CD8-positive, alpha-beta memory T cell (primary cell): ENCODE data around the gene PGS1. TPM values are rescaled to one million over a fixed set of nuclear protein-coding genes. Genes with fewer than 3 reads are reported as not detected.

Experiments used
- CTCF ChIA-PET: fragments of 350-600 bp; sonication (Branson Sonifier 250); formaldehyde crosslinking; loops from one replicate; lab custom pipeline; 2021; ENCODE audit warnings: antibody characterized with exemption; lab: Charles Lee
- POLR2A ChIA-PET: fragments of 350-600 bp; sonication (Branson Sonifier 250); formaldehyde crosslinking; loops from one replicate; lab custom pipeline; 2021; ENCODE audit warnings: antibody characterized with exemption; lab: Charles Lee
- DNase-seq, 5 donors: peaks; one replicate each; pipeline versions ENCODE4 v3.0.0 to v3.0.0-alpha.2; 2020 to 2022; ENCODE audit warnings: mixed read lengths in 1 of 5
- H3K27ac ChIP-seq: one replicate; pipeline ENCODE4 v1.7.0; 2013; ENCODE audit warnings: low read depth, mild to moderate bottlenecking, low read length, moderate library complexity
- H3K27me3 ChIP-seq: 2 replicates; pipeline ENCODE4 v1.7.0; 2013; ENCODE audit warnings: low read length, mild to moderate bottlenecking; ENCODE audit not compliant: insufficient read depth, poor library complexity, severe bottlenecking
- H3K36me3 ChIP-seq: 2 replicates; pipeline ENCODE4 v1.7.0; 2013; ENCODE audit warnings: mild to moderate bottlenecking, low read length, moderate library complexity; ENCODE audit not compliant: insufficient read depth
- H3K4me1 ChIP-seq: 2 replicates; pipeline ENCODE4 v1.7.0; 2013; ENCODE audit warnings: mild to moderate bottlenecking, low read length, moderate library complexity; ENCODE audit not compliant: insufficient read depth
- H3K4me3 ChIP-seq: 2 replicates; pipeline ENCODE4 v1.7.0; 2013; ENCODE audit warnings: mild to moderate bottlenecking, low read length
- H3K9me3 ChIP-seq: 2 replicates; pipeline ENCODE4 v1.7.0; 2013; ENCODE audit warnings: mild to moderate bottlenecking, low read length
- H3K27ac Mint-ChIP-seq, 8 donors: one replicate each; pipeline ENCODE4 v1.8.0; 2020 to 2021; ENCODE audit warnings: mixed read lengths in 8 of 8, mild to moderate bottlenecking in 6 of 8, inconsistent platforms in 3 of 8, moderate library complexity in 3 of 8
- H3K27me3 Mint-ChIP-seq, 2 donors: one replicate each; pipeline ENCODE4 v1.8.0; 2020 to 2021; ENCODE audit warnings: mixed read lengths in 2 of 2, mild to moderate bottlenecking in 1 of 2, moderate library complexity in 1 of 2
- H3K36me3 Mint-ChIP-seq, 3 donors: one replicate each; pipeline ENCODE4 v1.8.0; 2020 to 2021; ENCODE audit warnings: mixed read lengths in 3 of 3, inconsistent platforms in 1 of 3, mild to moderate bottlenecking in 1 of 3
- H3K4me1 Mint-ChIP-seq, 3 donors: one replicate each; pipeline ENCODE4 v1.8.0; 2020 to 2021; ENCODE audit warnings: mixed read lengths in 3 of 3, inconsistent platforms in 1 of 3, mild to moderate bottlenecking in 1 of 3
- H3K4me3 Mint-ChIP-seq, 7 donors: one replicate each; pipeline ENCODE4 v1.8.0; 2020 to 2021; ENCODE audit warnings: mixed read lengths in 7 of 7, mild to moderate bottlenecking in 6 of 7, moderate library complexity in 4 of 7, inconsistent platforms in 2 of 7
- H3K9me3 Mint-ChIP-seq, 5 donors: one replicate each; pipeline ENCODE4 v1.8.0; 2020 to 2022; ENCODE audit warnings: mixed read lengths in 5 of 5, mild to moderate bottlenecking in 3 of 5, moderate library complexity in 2 of 5, inconsistent platforms in 1 of 5
- polyA plus RNA-seq: library from polyadenylated mRNA; unstranded; fragments of 300-500 nt; fragmentation: Illumina TruSeq; gene quantifications from one replicate; pipeline ENCODE4 v1.2.3, GENCODE V29; 2021
- total RNA-seq, 2 experiments: library from RNA; stranded (reverse); gene quantifications; one replicate each; pipeline ENCODE4 v1.2.3, GENCODE V29; 2021

The PGS1 gene
- total and polyA plus RNA-seq, 3 experiments from 2014 or later: 31.5 to 51.5 (median 48.2) TPM

DNA sequence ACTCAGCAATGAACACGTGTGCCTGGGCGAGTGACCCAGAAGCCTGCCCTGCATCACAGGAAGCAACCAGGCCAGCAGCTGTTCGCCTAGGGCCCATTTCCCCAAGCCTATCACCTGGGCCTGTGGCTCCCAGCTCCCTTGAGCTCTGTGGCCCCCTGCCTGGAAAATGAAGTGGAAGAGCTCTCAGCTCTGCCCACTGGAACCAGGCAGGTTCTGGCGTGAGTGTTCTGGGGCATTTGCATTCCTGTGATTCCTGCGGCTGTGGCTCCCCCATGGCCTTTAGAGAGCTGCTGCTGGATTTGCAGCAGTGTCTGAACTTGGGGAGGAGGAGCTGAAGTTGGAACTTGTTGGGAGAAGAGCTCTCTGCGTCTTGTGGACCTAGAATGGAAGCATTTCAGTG lies 22.8 kb downstream of the PGS1 start:
- Mint-ChIP-seq H3K36me3 (peaks cover 14 to 90% (median 23%) of the 10 kb centered on the region in 3 donors), H3K27ac (peak overlapping the region in 2 of 8 donors; percentile 59 to 89), H3K27me3 (no peaks in the 10 kb centered on the region), H3K4me1 (peaks cover 4 to 11% (median 8%) of the 10 kb centered on the region in 3 donors), H3K4me3 (no peak overlapping the region), H3K9me3 (peaks cover 0 to 2% (median 0%) of the 10 kb centered on the region in 5 donors)
- Histone ChIP-seq H3K36me3 (peaks cover 74% of the 10 kb centered on the region), H3K4me1 (no peaks in the 10 kb centered on the region), H3K27ac (no peak overlapping the region), H3K27me3 (no peaks in the 10 kb centered on the region), H3K9me3 (no peaks in the 10 kb centered on the region), H3K4me3 (no peak overlapping the region)
- ChIA-PET CTCF (interaction anchor here (0.8 kb wide), 1 partner anchor 11 kb away, joined by 3 read pairs; no protein-coding TSS in a partner anchor), POLR2A (no interaction called here)
- no peak for DNase-seq

DNA sequence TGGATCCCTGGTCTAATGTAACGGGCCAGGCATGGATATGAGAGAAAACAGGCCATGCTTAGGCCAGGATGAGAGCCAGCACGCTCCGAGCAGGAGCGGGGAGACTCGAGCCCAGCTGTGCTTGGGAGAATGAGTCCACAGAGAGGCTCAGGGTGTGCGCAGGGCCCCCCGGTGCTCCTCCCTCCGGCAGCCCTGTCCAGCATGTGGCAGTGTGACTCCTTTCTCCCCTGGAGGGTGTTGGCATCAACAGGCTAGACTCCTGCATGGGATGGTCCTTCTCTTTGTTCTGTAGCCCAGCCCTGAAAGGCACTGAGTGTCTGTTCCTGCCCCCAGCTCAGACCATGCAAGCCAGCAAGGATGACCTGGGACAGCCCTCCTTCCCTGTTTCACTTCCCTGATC lies 23.4 kb downstream of the PGS1 start:
- Histone ChIP-seq H3K36me3 (peaks cover 71% of the 10 kb centered on the region), H3K4me1 (no peaks in the 10 kb centered on the region), H3K9me3 (no peaks in the 10 kb centered on the region), H3K27me3 (no peaks in the 10 kb centered on the region), H3K4me3 (no peak overlapping the region), H3K27ac (no peak overlapping the region)
- peak overlapping the region in 3 of 8 donors; percentile 54 to 80 (median 59) for H3K27ac Mint-ChIP-seq
- peaks cover 14 to 90% (median 23%) of the 10 kb centered on the region in 3 donors for H3K36me3 Mint-ChIP-seq
- H3K4me1 Mint-ChIP-seq: peaks cover 4 to 16% (median 5%) of the 10 kb centered on the region in 3 donors
- DNase-seq: no peak
- H3K4me3 Mint-ChIP-seq: no peak overlapping the region
- ChIA-PET POLR2A (no interaction called here), CTCF (no interaction called here)
- no peaks in the 10 kb centered on the region for H3K27me3 Mint-ChIP-seq
- H3K9me3 Mint-ChIP-seq: peaks cover 0 to 2% (median 0%) of the 10 kb centered on the region in 5 donors

GRCh38 chr17:78403822-78404221 lies 25.4 kb downstream of the PGS1 start:
- H3K27me3 Mint-ChIP-seq: no peaks in the 10 kb centered on the region
- Histone ChIP-seq H3K9me3 (no peaks in the 10 kb centered on the region), H3K4me1 (no peaks in the 10 kb centered on the region), H3K36me3 (peaks cover 53% of the 10 kb centered on the region), H3K27ac (no peak overlapping the region), H3K27me3 (no peaks in the 10 kb centered on the region), H3K4me3 (no peak overlapping the region)
- H3K36me3 Mint-ChIP-seq: peaks cover 8 to 87% (median 22%) of the 10 kb centered on the region in 3 donors
- ChIA-PET CTCF (interaction anchor here (1.5 kb wide), 1 partner anchor 11 kb away, joined by 3 read pairs; no protein-coding TSS in a partner anchor), POLR2A (interaction anchor here (0.5 kb wide), 1 partner anchor 50 kb away, joined by 4 read pairs; no protein-coding TSS in a partner anchor)
- peaks cover 0 to 2% (median 0%) of the 10 kb centered on the region in 5 donors for H3K9me3 Mint-ChIP-seq
- H3K27ac Mint-ChIP-seq: no peak overlapping the region
- peaks cover 9 to 29% (median 19%) of the 10 kb centered on the region in 3 donors for H3K4me1 Mint-ChIP-seq
- H3K4me3 Mint-ChIP-seq: no peak overlapping the region
- DNase-seq: no peak

DNA sequence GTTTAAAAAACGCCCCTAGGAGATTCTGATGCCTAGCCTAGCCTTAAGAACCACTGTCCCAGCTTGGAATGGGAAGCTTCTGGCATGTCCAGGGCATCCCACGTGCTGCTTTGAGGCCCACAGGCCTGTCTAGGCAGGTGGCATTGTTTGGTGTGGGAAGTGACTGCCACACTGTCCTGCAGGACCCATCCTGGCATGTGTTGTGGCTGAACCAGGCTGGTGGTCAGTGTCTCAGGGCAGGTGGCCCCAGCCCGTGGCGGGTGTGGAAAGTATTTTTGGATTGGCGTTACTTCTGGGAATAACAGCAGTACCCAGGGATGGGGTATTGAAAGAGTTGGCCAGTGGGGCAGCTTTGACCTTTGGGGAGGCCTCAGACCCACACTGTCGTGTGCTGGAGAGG lies 27.9 kb downstream of the PGS1 start:
- ChIA-PET CTCF (no interaction called here), POLR2A (no interaction called here)
- H3K27ac ChIP-seq: no peak overlapping the region
- Mint-ChIP-seq H3K36me3 (peaks cover 8 to 79% (median 21%) of the 10 kb centered on the region in 3 donors), H3K9me3 (peaks cover 0 to 2% (median 0%) of the 10 kb centered on the region in 5 donors), H3K27me3 (no peaks in the 10 kb centered on the region), H3K4me1 (peaks cover 20 to 43% (median 33%) of the 10 kb centered on the region in 3 donors), H3K27ac (peak overlapping the region in 4 of 8 donors; percentile 17 to 78 (median 22)), H3K4me3 (no peak overlapping the region)
- no peak for DNase-seq
- H3K4me3 ChIP-seq: no peak overlapping the region
- H3K36me3 ChIP-seq: peaks cover 28% of the 10 kb centered on the region
- no peaks in the 10 kb centered on the region for H3K27me3 ChIP-seq
- no peaks in the 10 kb centered on the region for H3K4me1 ChIP-seq
- no peaks in the 10 kb centered on the region for H3K9me3 ChIP-seq

DNA sequence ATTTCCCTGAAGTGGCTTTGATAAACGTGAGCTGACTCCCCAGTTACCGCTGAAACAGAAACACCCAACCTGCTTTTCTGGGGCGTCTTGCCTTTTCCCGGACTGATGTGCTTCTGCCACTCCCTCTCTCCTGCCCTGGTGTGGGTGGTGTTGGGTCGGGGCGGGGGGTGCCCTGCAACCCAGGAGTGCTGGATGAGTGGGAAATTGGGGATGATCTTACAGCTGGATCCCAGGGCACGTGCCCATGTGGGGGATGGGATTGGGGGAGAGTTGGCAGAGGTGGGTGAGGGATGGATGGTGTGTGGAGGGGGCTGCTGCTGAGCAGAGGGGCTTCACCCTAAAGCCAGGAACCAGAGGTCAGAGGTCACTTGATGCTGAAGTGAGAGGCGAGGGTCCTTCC lies 28.5 kb downstream of the PGS1 start:
- no peaks in the 10 kb centered on the region for H3K27me3 ChIP-seq
- Mint-ChIP-seq H3K36me3 (peaks cover 8 to 77% (median 20%) of the 10 kb centered on the region in 3 donors), H3K4me1 (peaks cover 20 to 43% (median 34%) of the 10 kb centered on the region in 3 donors), H3K27ac (peak overlapping the region in 5 of 8 donors; percentile 15 to 83 (median 22)), H3K9me3 (peaks cover 0 to 2% (median 0%) of the 10 kb centered on the region in 5 donors), H3K27me3 (no peaks in the 10 kb centered on the region), H3K4me3 (no peak overlapping the region)
- H3K4me3 ChIP-seq: no peak overlapping the region
- CTCF ChIA-PET: no interaction called here
- peaks cover 2% of the 10 kb centered on the region for H3K4me1 ChIP-seq
- DNase-seq: no peak
- POLR2A ChIA-PET: no interaction called here
- peaks cover 24% of the 10 kb centered on the region for H3K36me3 ChIP-seq
- H3K9me3 ChIP-seq: no peaks in the 10 kb centered on the region
- H3K27ac ChIP-seq: no peak overlapping the region

GRCh38 chr17:78407387-78408000 lies 29.0 kb downstream of the PGS1 start:
- Mint-ChIP-seq H3K27ac (peak overlapping the region in 5 of 8 donors; percentile 2 to 72 (median 67)), H3K4me3 (no peak overlapping the region), H3K27me3 (no peaks in the 10 kb centered on the region), H3K9me3 (peaks cover 0 to 2% (median 0%) of the 10 kb centered on the region in 5 donors), H3K36me3 (peaks cover 8 to 78% (median 18%) of the 10 kb centered on the region in 3 donors), H3K4me1 (peaks cover 25 to 49% (median 40%) of the 10 kb centered on the region in 3 donors)
- ChIA-PET CTCF (interaction anchor here (1.0 kb wide), 1 partner anchor 47 kb away, joined by 3 read pairs; no protein-coding TSS in a partner anchor), POLR2A (no interaction called here)
- no peak overlapping the region for H3K27ac ChIP-seq
- peaks cover 7% of the 10 kb centered on the region for H3K4me1 ChIP-seq
- H3K4me3 ChIP-seq: no peak overlapping the region
- H3K36me3 ChIP-seq: peaks cover 23% of the 10 kb centered on the region
- H3K9me3 ChIP-seq: no peaks in the 10 kb centered on the region
- no peak for DNase-seq
- H3K27me3 ChIP-seq: no peaks in the 10 kb centered on the region

DNA sequence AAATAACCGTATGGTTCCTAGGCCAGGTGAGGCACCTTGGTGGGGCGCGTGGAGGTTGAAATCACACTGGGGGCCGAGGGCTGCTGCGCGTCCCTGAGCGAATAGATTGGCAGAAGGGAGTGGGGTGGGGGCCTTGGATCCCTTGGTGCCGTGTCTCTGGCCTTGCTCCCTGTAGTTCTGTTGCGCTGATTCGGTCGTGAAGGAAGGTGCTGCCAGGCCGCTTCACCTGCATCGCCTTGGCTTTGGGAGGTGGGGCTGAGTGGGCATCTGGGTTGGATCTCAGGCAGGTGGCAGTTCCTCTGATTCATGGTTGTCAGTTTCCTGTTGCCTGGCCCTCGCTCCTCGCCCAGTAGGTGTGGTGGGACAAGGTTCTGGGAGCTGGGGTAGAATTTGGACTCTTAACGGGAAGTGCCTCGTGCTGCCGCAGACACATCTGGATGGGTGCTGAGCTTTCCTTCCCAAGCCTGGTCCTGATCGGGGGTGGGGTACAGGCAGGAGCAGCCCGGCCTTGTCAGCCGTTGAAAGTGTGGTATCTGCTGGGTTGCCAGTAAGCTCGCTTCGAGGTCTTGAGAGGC lies 30.1 kb downstream of the PGS1 start:
- Histone ChIP-seq H3K27ac (no peak overlapping the region), H3K27me3 (no peaks in the 10 kb centered on the region), H3K4me1 (peaks cover 18% of the 10 kb centered on the region), H3K4me3 (no peak overlapping the region), H3K9me3 (no peaks in the 10 kb centered on the region), H3K36me3 (peaks cover 12% of the 10 kb centered on the region)
- H3K36me3 Mint-ChIP-seq: peaks cover under 1 to 76% (median 8%) of the 10 kb centered on the region in 3 donors
- H3K4me1 Mint-ChIP-seq: peaks cover 36 to 59% (median 45%) of the 10 kb centered on the region in 3 donors
- H3K27ac Mint-ChIP-seq: peak overlapping the region; percentile 33 to 91 (median 72)
- peak overlapping the region in 1 of 7 donors; percentile 23 for H3K4me3 Mint-ChIP-seq
- CTCF ChIA-PET: interaction anchor here (1.0 to 1.3 kb wide), 2 partner anchors 13 to 48 kb away, joined by 3 read pairs; no protein-coding TSS in a partner anchor
- H3K9me3 Mint-ChIP-seq: no peaks in the 10 kb centered on the region
- DNase-seq: no peak
- H3K27me3 Mint-ChIP-seq: no peaks in the 10 kb centered on the region
- POLR2A ChIA-PET: no interaction called here
